T-cell (primary cell): ENCODE results near the gene CGB1. TPM values are rescaled to one million over a fixed set of nuclear protein-coding genes. Genes with fewer than 3 reads are reported as not detected.
A peak's percentile ranks its signal among the peaks of the same experiment; 100 is the strongest.
"Not testable (repeated sequence)": the region's sequence is repeated elsewhere in the genome, so short reads cannot be mapped to it uniquely, and the experiment has no call there.

Experiments used
- ATAC-seq, 4 experiments: fragments of 200-7000 bp in 3 of 4; fragments of 150-1000 bp in 1 of 4; cut with Tn5 transposase; replicated peaks in 1 of 4; 1 replicate in 3 of 4; 2 replicates in 1 of 4; pipeline ENCODE4 v1.10.0; 2021; ENCODE audit warnings: moderate library complexity in 3 of 4, mild to moderate bottlenecking in 2 of 4, moderate number of reproducible peaks in 1 of 4
- CTCF ChIA-PET, 2 donors: fragments of 300-600 bp; sonication (Branson Sonifier 250); formaldehyde crosslinking; loops; one replicate each; lab custom pipeline; 2022; ENCODE audit warnings: antibody characterized with exemption in 2 of 2; lab: Charles Lee
- POLR2A ChIA-PET, 2 donors: fragments of 300-600 bp; sonication (Branson Sonifier 250); formaldehyde crosslinking; loops; one replicate each; lab custom pipeline; 2022; ENCODE audit warnings: antibody characterized with exemption in 2 of 2; lab: Charles Lee
- DNase-seq, 35 experiments: peaks; one replicate each; pipeline versions ENCODE4 v3.0.0 to v3.0.0-alpha.2; 2013 to 2023
- H3K27ac ChIP-seq: one replicate; pipeline ENCODE4 v1.5.1; 2013; ENCODE audit warnings: low read length
- H3K27me3 ChIP-seq, 2 experiments: replicated peaks in 1 of 2; 1 replicate in 1 of 2; 2 replicates in 1 of 2; pipeline versions ENCODE4 v1.6.1 to v1.7.0; 2013; ENCODE audit warnings: low read length in 1 of 2, mixed read lengths in 1 of 2; ENCODE audit not compliant: control insufficient read depth in 2 of 2, insufficient read depth in 2 of 2; ENCODE audit errors: extremely low read depth in 1 of 2
- H3K36me3 ChIP-seq, 2 donors: 1 replicate in 1 of 2; 2 replicates in 1 of 2; pipeline versions ENCODE4 v1.6.1 to v1.7.0; 2013; ENCODE audit warnings: low read length in 1 of 2; ENCODE audit not compliant: control insufficient read depth in 2 of 2, insufficient read depth in 1 of 2; ENCODE audit errors: extremely low read depth in 1 of 2
- H3K4me1 ChIP-seq, 2 experiments: 1 replicate in 1 of 2; 2 replicates in 1 of 2; pipeline versions ENCODE4 v1.6.1 to v1.7.0; 2013; ENCODE audit warnings: low read length in 2 of 2, mixed read lengths in 1 of 2; ENCODE audit not compliant: insufficient read depth in 2 of 2, control insufficient read depth in 1 of 2; ENCODE audit errors: extremely low read depth in 1 of 2
- H3K4me3 ChIP-seq, 2 donors: 1 replicate in 1 of 2; 2 replicates in 1 of 2; pipeline versions ENCODE4 v1.5.1 to v1.7.0; 2013; ENCODE audit warnings: mild to moderate bottlenecking in 2 of 2, low read length in 1 of 2, moderate library complexity in 1 of 2; ENCODE audit not compliant: control insufficient read depth in 1 of 2; ENCODE audit errors: extremely low read depth in 1 of 2
- H3K9me3 ChIP-seq: 2 replicates; pipeline ENCODE4 v1.7.0; 2013
- H3K27ac Mint-ChIP-seq, 2 donors: one replicate each; pipeline ENCODE4 v1.8.0; 2020 to 2021; ENCODE audit warnings: mild to moderate bottlenecking in 2 of 2, mixed read lengths in 2 of 2
- H3K27me3 Mint-ChIP-seq, 2 donors: one replicate each; pipeline ENCODE4 v1.8.0; 2021 to 2022; ENCODE audit warnings: mixed read lengths in 2 of 2
- H3K36me3 Mint-ChIP-seq: one replicate; pipeline ENCODE4 v1.8.0; 2021; ENCODE audit warnings: mixed read lengths
- H3K4me1 Mint-ChIP-seq, 3 donors: one replicate each; pipeline ENCODE4 v1.8.0; 2020 to 2022; ENCODE audit warnings: mixed read lengths in 3 of 3, mild to moderate bottlenecking in 1 of 3
- H3K4me3 Mint-ChIP-seq, 3 donors: one replicate each; pipeline ENCODE4 v1.8.0; 2020 to 2022; ENCODE audit warnings: mild to moderate bottlenecking in 3 of 3, mixed read lengths in 3 of 3, moderate library complexity in 3 of 3
- H3K9me3 Mint-ChIP-seq, 3 donors: one replicate each; pipeline ENCODE4 v1.8.0; 2020 to 2022; ENCODE audit warnings: mixed read lengths in 3 of 3
- WGBS: methylation state at CpG from one replicate; pipeline ENCODE4 v1.1.5; 2013; ENCODE audit warnings: missing lambda C conversion rate; ENCODE audit not compliant: insufficient coverage; 5-methylcytosine and 5-hydroxymethylcytosine counted together
- total RNA-seq, 35 experiments: library from RNA in 6 of 35; stranded (reverse) in 6 of 35; fragments of 120-200 nt in 1 of 35; gene quantifications; one replicate each; pipeline versions ENCODE4 v1.2.1 to v1.2.4 and lab custom pipeline; 2013 to 2026

CGB1 gene
- total RNA-seq (not detected), total RNA-seq (lab: John Stamatoyannopoulos, UW) (0 reads per million in 29 experiments)
- total RNA-seq (2013) = not detected

DNA sequence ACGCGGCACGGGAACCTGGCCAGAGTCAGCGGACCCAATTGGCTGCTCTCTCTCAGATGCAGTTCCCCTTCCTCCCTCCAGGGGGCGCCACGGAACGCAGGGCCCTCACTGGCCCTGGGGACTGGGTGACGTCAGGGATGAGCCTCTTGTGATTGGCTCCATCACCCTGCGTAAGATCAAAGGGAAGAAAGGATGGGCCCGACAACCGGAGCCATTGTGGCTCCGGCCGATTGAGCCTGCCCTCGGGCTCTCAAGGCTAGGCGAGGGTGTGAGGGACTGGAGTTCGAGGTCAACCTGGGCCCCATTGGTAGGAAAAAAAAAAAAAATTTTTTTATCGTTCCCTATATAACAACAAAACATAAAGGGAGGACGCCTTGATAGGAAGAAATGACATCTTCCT lies at the start of gene CGB1:
TSS of gene CGB1 (minus strand) at position 81 of the 400 bp plus-strand sequence. CDS start 184 bp downstream, outside the sequence.
- H3K27me3 ChIP-seq, H3K4me3 ChIP-seq, H3K9me3 ChIP-seq, POLR2A ChIA-PET, H3K36me3 ChIP-seq, H3K4me1 Mint-ChIP-seq, H3K9me3 Mint-ChIP-seq, H3K27me3 Mint-ChIP-seq, CTCF ChIA-PET, H3K36me3 Mint-ChIP-seq, H3K4me3 Mint-ChIP-seq, H3K4me1 ChIP-seq, H3K27ac Mint-ChIP-seq, ATAC-seq, H3K27ac ChIP-seq: not testable (repeated sequence)
- DNase-seq = peak in 10 of 35 experiments; percentile 12 to 50 (median 30)
- WGBS = 29% methylated on average over 4 of the region's 18 CpGs

DNA sequence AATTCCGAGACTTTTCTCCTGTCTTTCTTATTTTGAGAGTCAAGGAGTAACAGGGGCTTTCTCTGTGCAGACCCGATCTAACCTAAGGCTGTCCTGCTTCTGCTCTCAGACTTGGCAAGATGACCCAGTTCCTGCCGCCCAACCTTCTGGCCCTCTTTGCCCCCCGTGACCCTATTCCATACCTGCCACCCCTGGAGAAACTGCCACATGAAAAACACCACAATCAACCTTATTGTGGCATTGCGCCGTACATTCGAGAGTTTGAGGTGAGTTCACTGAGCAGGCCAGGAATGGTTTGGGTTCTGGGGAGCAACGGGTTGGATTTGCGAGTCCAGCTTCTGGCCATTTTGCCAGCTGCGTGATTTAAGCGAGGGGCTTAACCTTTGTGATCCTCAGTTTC lies 49.6 kb upstream of the CGB1 start:
- DNase-seq = no peak
- Histone ChIP-seq H3K4me3 (peak overlapping the region; percentile 63 to 95), H3K4me1 (peaks cover 9 to 44% of the 10 kb centered on the region in 2 experiments), H3K27me3 (peaks cover 0 to 7% of the 10 kb centered on the region in 2 experiments), H3K9me3 (no peaks in the 10 kb centered on the region), H3K27ac (peak overlapping the region; percentile 14), H3K36me3 (peaks cover 9 to 32% of the 10 kb centered on the region in 2 donors)
- ATAC-seq = no peak
- ChIA-PET POLR2A (no interaction called here), CTCF (no interaction called here)
- H3K27ac Mint-ChIP-seq = peak overlapping the region; percentile 86 to 92
- peak overlapping the region; percentile 92 to 98 (median 96) for H3K4me3 Mint-ChIP-seq
- 34% methylated on average over 11 of the region's 11 CpGs for WGBS
- no peaks in the 10 kb centered on the region for H3K9me3 Mint-ChIP-seq
- H3K27me3 Mint-ChIP-seq = peaks cover 0 to 3% of the 10 kb centered on the region in 2 donors
- peaks cover 26% of the 10 kb centered on the region for H3K36me3 Mint-ChIP-seq
- peaks cover 39 to 52% (median 47%) of the 10 kb centered on the region in 3 donors for H3K4me1 Mint-ChIP-seq

- ChIA-PET POLR2A (no interaction called here), CTCF (no interaction called here)
- ATAC-seq (no peak), DNase-seq (no peak)
- peak overlapping the region; percentile 86 to 92 for H3K27ac Mint-ChIP-seq
- H3K4me3 ChIP-seq = peak overlapping the region; percentile 63 to 95
- H3K9me3 Mint-ChIP-seq = no peaks in the 10 kb centered on the region
- peaks cover 0 to 7% of the 10 kb centered on the region in 2 experiments for H3K27me3 ChIP-seq
- peaks cover 23% of the 10 kb centered on the region for H3K36me3 Mint-ChIP-seq
- peak overlapping the region; percentile 92 to 98 (median 96) for H3K4me3 Mint-ChIP-seq
- peaks cover 9 to 44% of the 10 kb centered on the region in 2 experiments for H3K4me1 ChIP-seq
- H3K9me3 ChIP-seq = no peaks in the 10 kb centered on the region
- H3K4me1 Mint-ChIP-seq = peaks cover 38 to 52% (median 46%) of the 10 kb centered on the region in 3 donors
- peak overlapping the region; percentile 66 for H3K27ac ChIP-seq
- WGBS = 0% methylated on average over 14 of the region's 14 CpGs
- peaks cover 9 to 29% of the 10 kb centered on the region in 2 donors for H3K36me3 ChIP-seq
- H3K27me3 Mint-ChIP-seq = peaks cover 0 to 3% of the 10 kb centered on the region in 2 donors
These were observed 49.2 kb upstream of the CGB1 start for GRCh38 chr19:49085868-49086232.

GRCh38 chr19:49085020-49085867 lies 48.5 kb upstream of the CGB1 start, which contains the start of gene SNRNP70:
Gene SNRNP70, plus strand, starts transcription at chr19:49085451. Its CDS starts 964 bp downstream, at chr19:49086415.
- H3K4me1 Mint-ChIP-seq = peaks cover 34 to 46% (median 42%) of the 10 kb centered on the region in 3 donors
- WGBS = under 1% methylated on average over 82 of the region's 89 CpGs
- peaks cover 5 to 23% of the 10 kb centered on the region in 2 donors for H3K36me3 ChIP-seq
- DNase-seq (peak; percentile 96 to 100 (median 99)), ATAC-seq (peak; percentile 93 to 96 (median 94))
- ChIA-PET CTCF (no interaction called here), POLR2A (no interaction called here)
- H3K9me3 ChIP-seq = no peaks in the 10 kb centered on the region
- peaks cover 9 to 39% of the 10 kb centered on the region in 2 experiments for H3K4me1 ChIP-seq
- no peaks in the 10 kb centered on the region for H3K9me3 Mint-ChIP-seq
- peak within 1 kb of the TSS; percentile 63 to 95 for H3K4me3 ChIP-seq
- H3K4me3 Mint-ChIP-seq = peak within 1 kb of the TSS; percentile 92 to 98 (median 96)
- H3K27ac Mint-ChIP-seq = peak within 1 kb of the TSS; percentile 86 to 94
- H3K27ac ChIP-seq = peak within 1 kb of the TSS; percentile 68
- H3K27me3 ChIP-seq = peaks cover 0 to 7% of the 10 kb centered on the region in 2 experiments
- peaks cover 0 to 5% of the 10 kb centered on the region in 2 donors for H3K27me3 Mint-ChIP-seq
- peaks cover 17% of the 10 kb centered on the region for H3K36me3 Mint-ChIP-seq

- H3K36me3 Mint-ChIP-seq = peaks cover 15% of the 10 kb centered on the region
- Histone ChIP-seq H3K9me3 (no peaks in the 10 kb centered on the region), H3K4me1 (peaks cover 9 to 35% of the 10 kb centered on the region in 2 experiments), H3K27me3 (peaks cover 0 to 7% of the 10 kb centered on the region in 2 experiments), H3K4me3 (peak overlapping the region in 1 of 2 donors; percentile 95), H3K27ac (peak overlapping the region; percentile 68), H3K36me3 (peaks cover 5 to 16% of the 10 kb centered on the region in 2 donors)
- H3K27me3 Mint-ChIP-seq = peaks cover 0 to 7% of the 10 kb centered on the region in 2 donors
- peak overlapping the region; percentile 86 to 94 for H3K27ac Mint-ChIP-seq
- ATAC-seq (no peak), DNase-seq (no peak)
- POLR2A ChIA-PET = no interaction called here
- whole genome bisulfite sequencing = 83% methylated on average over 17 of the region's 26 CpGs
- peaks cover 32 to 44% (median 37%) of the 10 kb centered on the region in 3 donors for H3K4me1 Mint-ChIP-seq
- no peaks in the 10 kb centered on the region for H3K9me3 Mint-ChIP-seq
- CTCF ChIA-PET = interaction anchor here in 1 of 2 donors (0.6 kb wide), 1 partner anchor 712 kb away, joined by 3 read pairs; no protein-coding TSS in a partner anchor
- peak overlapping the region; percentile 92 to 98 (median 96) for H3K4me3 Mint-ChIP-seq
These were observed 47.7 kb upstream of the CGB1 start for GRCh38 chr19:49084206-49085019.

- WGBS = 86% methylated on average over 1 of the region's 1 CpG
- CTCF ChIA-PET = no interaction called here
- H3K9me3 Mint-ChIP-seq = no peaks in the 10 kb centered on the region
- no peak overlapping the region for H3K27ac Mint-ChIP-seq
- no peaks in the 10 kb centered on the region for H3K36me3 ChIP-seq
- no peaks in the 10 kb centered on the region for H3K9me3 ChIP-seq
- DNase-seq (no peak), ATAC-seq (no peak)
- H3K36me3 Mint-ChIP-seq = peaks cover 1% of the 10 kb centered on the region
- H3K4me1 Mint-ChIP-seq = peaks cover 10 to 17% (median 16%) of the 10 kb centered on the region in 3 donors
- H3K4me3 ChIP-seq = no peak overlapping the region
- POLR2A ChIA-PET = no interaction called here
- H3K27me3 ChIP-seq = peaks cover 0 to 26% of the 10 kb centered on the region in 2 experiments
- H3K27ac ChIP-seq = no peak overlapping the region
- H3K27me3 Mint-ChIP-seq = peaks cover 7 to 14% of the 10 kb centered on the region in 2 donors
- H3K4me1 ChIP-seq = peaks cover 4 to 12% of the 10 kb centered on the region in 2 experiments
- H3K4me3 Mint-ChIP-seq = no peak overlapping the region
These were observed 44.6 kb upstream of the CGB1 start for GRCh38 chr19:49081273-49081672.
